ENCODE data around the gene DGKA.
A peak's percentile ranks its signal among the peaks of the same experiment; 100 is the strongest.

DGKA gene

GRCh38 chr12:55931780-55932550 lies 1.0 kb downstream of the DGKA start:
- DNase-seq, result no peak

- no peak for DNase-seq
Measured at GRCh38 chr12:55932551-55932910, 1.6 kb downstream of the DGKA start.

GRCh38 chr12:55933169-55933798 lies 2.3 kb downstream of the DGKA start:
- DNase-seq, result no peak

- no peak for DNase-seq
Measured at GRCh38 chr12:55933799-55934742, 3.1 kb downstream of the DGKA start.

GRCh38 chr12:55934773-55935172 lies 3.8 kb downstream of the DGKA start:
- no peak for DNase-seq

- DNase-seq, result no peak
Measured at GRCh38 chr12:55935738-55936151, 4.8 kb downstream of the DGKA start.

- no peak for DNase-seq
Measured at GRCh38 chr12:55937981-55938380, 7.0 kb downstream of the DGKA start.

- DNase-seq, result no peak
Measured at GRCh38 chr12:55938826-55939501, 8.0 kb downstream of the DGKA start.

GRCh38 chr12:55940065-55940732 lies 9.2 kb downstream of the DGKA start:
- peak; percentile 53 for DNase-seq

- no peak for DNase-seq
Measured at GRCh38 chr12:55942055-55942454, 11.1 kb downstream of the DGKA start.

- no peak for DNase-seq
Measured at GRCh38 chr12:55942577-55943136, 11.7 kb downstream of the DGKA start.

GRCh38 chr12:55946553-55946952 lies 15.6 kb downstream of the DGKA start:
- DNase-seq, result no peak

GRCh38 chr12:55955344-55955743 lies 24.4 kb downstream of the DGKA start:
- no peak for DNase-seq

- no peak for DNase-seq
Measured at GRCh38 chr12:55955800-55956508, 25.0 kb downstream of the DGKA start.

- DNase-seq, result no peak
Measured at GRCh38 chr12:55957106-55957859, 26.3 kb downstream of the DGKA start.

- no peak for DNase-seq
Measured at GRCh38 chr12:55963760-55964159, 32.8 kb downstream of the DGKA start.

- no peak for DNase-seq
Measured at GRCh38 chr12:55965240-55965639, 34.3 kb downstream of the DGKA start.

- DNase-seq, result no peak
Measured at GRCh38 chr12:55965941-55966407, 35.0 kb downstream of the DGKA start, which contains the start of gene PMEL. PMEL (minus strand) TSS chr12:55966042; CDS start chr12:55966011, 31 bp downstream.

GRCh38 chr12:55966408-55967281 lies 35.7 kb downstream of the DGKA start, which contains the start of gene CDK2:
CDK2 (plus strand) TSS chr12:55966830; CDS start chr12:55967009, 179 bp downstream.
- DNase-seq, result peak; percentile 77
